ENCODE data around the gene CTDNEP1.
A peak's percentile ranks its signal among the peaks of the same experiment; 100 is the strongest.
"Not testable (repeated sequence)": the region's sequence is repeated elsewhere in the genome, so short reads cannot be mapped to it uniquely, and the experiment has no call there.

The CTDNEP1 gene

GRCh38 chr17:7246779-7247178, 4.8 kb downstream of the CTDNEP1 start:
- H3K4me2 ChIP-seq (ENCODE audit: insufficient read depth, low read length, poor library complexity, severe bottlenecking), result no peak overlapping the region
- no peak overlapping the region for H2AK5ac ChIP-seq (ENCODE audit: low read depth, low read length)
- H2BK15ac ChIP-seq (ENCODE audit: low read length), result no peak overlapping the region
- no peak overlapping the region for H3K9ac ChIP-seq (ENCODE audit: low read depth, low read length, poor library complexity)
- H2BK120ac ChIP-seq (ENCODE audit: low read depth, low read length), result no peak overlapping the region
- no peak overlapping the region for H3K4ac ChIP-seq (ENCODE audit: low read length)
- H3K27ac ChIP-seq (replicated peaks; ENCODE audit: low read length), result no peak overlapping the region
- H2BK12ac ChIP-seq (ENCODE audit: low read length), result no peak overlapping the region
- DNase-seq (ENCODE audit: low spot score), result no peak
- peaks cover 16% of the 10 kb centered on the region for H3K79me1 ChIP-seq (ENCODE audit: low read depth, low read length)
- no peak overlapping the region for H3K18ac ChIP-seq (ENCODE audit: low read length)
- WGBS, 2 donors (ENCODE audit: extremely low coverage in 2 of 2, insufficient read length in 2 of 2, insufficient replicate concordance in 1 of 2), result no CpG with 5 or more reads among the region's 5 CpGs
- no peak overlapping the region for H4K8ac ChIP-seq (ENCODE audit: low read depth, low read length)
- H3K27me3 ChIP-seq (ENCODE audit: control insufficient read depth in 3 of 3, insufficient read depth in 3 of 3, low read depth in 1 of 3, low read length in 3 of 3), result no peaks in the 10 kb centered on the region
- peaks cover 22 to 51% of the 10 kb centered on the region in 2 donors for H3K36me3 ChIP-seq (replicated peaks in 1 of 2; ENCODE audit: control insufficient read depth in 2 of 2, insufficient read depth in 2 of 2, low read length in 2 of 2)
- peaks cover 10 to 17% of the 10 kb centered on the region in 2 donors for H3K4me1 ChIP-seq (ENCODE audit: control insufficient read depth in 2 of 2, insufficient read depth in 1 of 2, low read depth in 1 of 2, low read length in 2 of 2)
- H2BK5ac ChIP-seq (ENCODE audit: low read length), result no peak overlapping the region
- no peak overlapping the region for H2AFZ ChIP-seq (ENCODE audit: low read length)
- no peak overlapping the region for H3K4me3 ChIP-seq (ENCODE audit: low read length in 2 of 2)
- no peak overlapping the region for H3K14ac ChIP-seq (ENCODE audit: low read length)
- H4K91ac ChIP-seq (ENCODE audit: low read depth, low read length, poor library complexity), result no peak overlapping the region
- no peaks in the 10 kb centered on the region for H3K9me3 ChIP-seq (replicated peaks in 1 of 2; ENCODE audit: control insufficient read depth in 2 of 2, insufficient read depth in 1 of 2, low read depth in 1 of 2, low read length in 2 of 2)
- H3K23ac ChIP-seq (ENCODE audit: low read depth, low read length, poor library complexity), result no peak overlapping the region

GRCh38 chr17:7243838-7244237, 7.7 kb downstream of the CTDNEP1 start:
- H3K14ac ChIP-seq (ENCODE audit: low read length); H4K91ac ChIP-seq (ENCODE audit: low read depth, low read length, poor library complexity); H2BK120ac ChIP-seq (ENCODE audit: low read depth, low read length); H3K4me3 ChIP-seq (ENCODE audit: low read length in 2 of 2); H3K23ac ChIP-seq (ENCODE audit: low read depth, low read length, poor library complexity); H2AK5ac ChIP-seq (ENCODE audit: low read depth, low read length); DNase-seq (ENCODE audit: low spot score); H3K9ac ChIP-seq (ENCODE audit: low read depth, low read length, poor library complexity); H3K4ac ChIP-seq (ENCODE audit: low read length); H2AFZ ChIP-seq (ENCODE audit: low read length); H2BK12ac ChIP-seq (ENCODE audit: low read length); H2BK15ac ChIP-seq (ENCODE audit: low read length); H3K9me3 ChIP-seq (replicated peaks in 1 of 2; ENCODE audit: control insufficient read depth in 2 of 2, insufficient read depth in 1 of 2, low read depth in 1 of 2, low read length in 2 of 2); H3K4me2 ChIP-seq (ENCODE audit: insufficient read depth, low read length, poor library complexity, severe bottlenecking); H3K27me3 ChIP-seq (ENCODE audit: control insufficient read depth in 3 of 3, insufficient read depth in 3 of 3, low read depth in 1 of 3, low read length in 3 of 3); H3K27ac ChIP-seq (replicated peaks; ENCODE audit: low read length); H3K79me1 ChIP-seq (ENCODE audit: low read depth, low read length); H2BK5ac ChIP-seq (ENCODE audit: low read length); H3K18ac ChIP-seq (ENCODE audit: low read length); H4K8ac ChIP-seq (ENCODE audit: low read depth, low read length): not testable (repeated sequence)
- Histone ChIP-seq H3K36me3 (replicated peaks in 1 of 2; ENCODE audit: control insufficient read depth in 2 of 2, insufficient read depth in 2 of 2, low read length in 2 of 2) (peaks cover 30 to 63% of the 10 kb centered on the region in 2 donors), H3K4me1 (ENCODE audit: control insufficient read depth in 2 of 2, insufficient read depth in 1 of 2, low read depth in 1 of 2, low read length in 2 of 2) (peaks cover 4 to 18% of the 10 kb centered on the region in 2 donors)
- WGBS, 2 donors (ENCODE audit: extremely low coverage in 2 of 2, insufficient read length in 2 of 2, insufficient replicate concordance in 1 of 2), result no CpG with 5 or more reads among the region's 10 CpGs

- Histone ChIP-seq H3K14ac (ENCODE audit: low read length) (no peak overlapping the region), H2BK120ac (ENCODE audit: low read depth, low read length) (no peak overlapping the region), H3K4me1 (ENCODE audit: control insufficient read depth in 2 of 2, insufficient read depth in 1 of 2, low read depth in 1 of 2, low read length in 2 of 2) (peaks cover 4 to 18% of the 10 kb centered on the region in 2 donors), H3K4ac (ENCODE audit: low read length) (no peak overlapping the region), H2BK5ac (ENCODE audit: low read length) (no peak overlapping the region), H2AFZ (ENCODE audit: low read length) (peak overlapping the region; percentile 89), H3K36me3 (replicated peaks in 1 of 2; ENCODE audit: control insufficient read depth in 2 of 2, insufficient read depth in 2 of 2, low read length in 2 of 2) (peaks cover 30 to 62% of the 10 kb centered on the region in 2 donors), H3K4me3 (ENCODE audit: low read length in 2 of 2) (peak overlapping the region; percentile 80 to 94), H3K27ac (replicated peaks; ENCODE audit: low read length) (peak overlapping the region; percentile 76), H3K27me3 (ENCODE audit: control insufficient read depth in 3 of 3, insufficient read depth in 3 of 3, low read depth in 1 of 3, low read length in 3 of 3) (no peaks in the 10 kb centered on the region), H2BK15ac (ENCODE audit: low read length) (no peak overlapping the region), H2BK12ac (ENCODE audit: low read length) (no peak overlapping the region), H3K23ac (ENCODE audit: low read depth, low read length, poor library complexity) (no peak overlapping the region), H3K79me1 (ENCODE audit: low read depth, low read length) (peaks cover 4% of the 10 kb centered on the region), H2AK5ac (ENCODE audit: low read depth, low read length) (no peak overlapping the region), H3K9ac (ENCODE audit: low read depth, low read length, poor library complexity) (peak overlapping the region; percentile 37), H3K9me3 (replicated peaks in 1 of 2; ENCODE audit: control insufficient read depth in 2 of 2, insufficient read depth in 1 of 2, low read depth in 1 of 2, low read length in 2 of 2) (no peaks in the 10 kb centered on the region), H3K18ac (ENCODE audit: low read length) (peak overlapping the region; percentile 50), H3K4me2 (ENCODE audit: insufficient read depth, low read length, poor library complexity, severe bottlenecking) (peak overlapping the region; percentile 94), H4K91ac (ENCODE audit: low read depth, low read length, poor library complexity) (no peak overlapping the region), H4K8ac (ENCODE audit: low read depth, low read length) (no peak overlapping the region)
- WGBS, 2 donors (ENCODE audit: extremely low coverage in 2 of 2, insufficient read length in 2 of 2, insufficient replicate concordance in 1 of 2), result no CpG with 5 or more reads among the region's 2 CpGs
- DNase-seq (ENCODE audit: low spot score), result no peak
Observed at GRCh38 chr17:7243453-7243729, 8.1 kb downstream of the CTDNEP1 start.

GRCh38 chr17:7242717-7243452, 8.6 kb downstream of the CTDNEP1 start:
- Histone ChIP-seq H4K8ac (ENCODE audit: low read depth, low read length) (no peak overlapping the region), H3K4me2 (ENCODE audit: insufficient read depth, low read length, poor library complexity, severe bottlenecking) (peak overlapping the region; percentile 94), H3K23ac (ENCODE audit: low read depth, low read length, poor library complexity) (no peak overlapping the region), H3K27ac (replicated peaks; ENCODE audit: low read length) (peak overlapping the region; percentile 91), H2AFZ (ENCODE audit: low read length) (peak overlapping the region; percentile 89), H3K9ac (ENCODE audit: low read depth, low read length, poor library complexity) (peak overlapping the region; percentile 37), H3K4ac (ENCODE audit: low read length) (no peak overlapping the region), H2BK5ac (ENCODE audit: low read length) (no peak overlapping the region), H3K4me3 (ENCODE audit: low read length in 2 of 2) (peak overlapping the region; percentile 81 to 94), H2BK12ac (ENCODE audit: low read length) (no peak overlapping the region), H3K14ac (ENCODE audit: low read length) (no peak overlapping the region), H3K4me1 (ENCODE audit: control insufficient read depth in 2 of 2, insufficient read depth in 1 of 2, low read depth in 1 of 2, low read length in 2 of 2) (peaks cover 4 to 18% of the 10 kb centered on the region in 2 donors), H3K36me3 (replicated peaks in 1 of 2; ENCODE audit: control insufficient read depth in 2 of 2, insufficient read depth in 2 of 2, low read length in 2 of 2) (peaks cover 30 to 61% of the 10 kb centered on the region in 2 donors), H3K79me1 (ENCODE audit: low read depth, low read length) (peaks cover 4% of the 10 kb centered on the region), H2BK120ac (ENCODE audit: low read depth, low read length) (no peak overlapping the region), H3K9me3 (replicated peaks in 1 of 2; ENCODE audit: control insufficient read depth in 2 of 2, insufficient read depth in 1 of 2, low read depth in 1 of 2, low read length in 2 of 2) (no peaks in the 10 kb centered on the region), H4K91ac (ENCODE audit: low read depth, low read length, poor library complexity) (no peak overlapping the region), H2BK15ac (ENCODE audit: low read length) (no peak overlapping the region), H3K18ac (ENCODE audit: low read length) (peak overlapping the region; percentile 84), H3K27me3 (ENCODE audit: control insufficient read depth in 3 of 3, insufficient read depth in 3 of 3, low read depth in 1 of 3, low read length in 3 of 3) (no peaks in the 10 kb centered on the region), H2AK5ac (ENCODE audit: low read depth, low read length) (no peak overlapping the region)
- peak; percentile 97 for DNase-seq (ENCODE audit: low spot score)
- WGBS, 2 donors (ENCODE audit: extremely low coverage in 2 of 2, insufficient read length in 2 of 2, insufficient replicate concordance in 1 of 2), result no CpG with 5 or more reads among the region's 49 CpGs
